ENCODE data around the gene RAB9B. TPM values are rescaled to one million over a fixed set of nuclear protein-coding genes. Genes with fewer than 3 reads are reported as not detected.

Gene RAB9B
- polyA plus RNA-seq, 1 donor: 3.2 TPM

DNA sequence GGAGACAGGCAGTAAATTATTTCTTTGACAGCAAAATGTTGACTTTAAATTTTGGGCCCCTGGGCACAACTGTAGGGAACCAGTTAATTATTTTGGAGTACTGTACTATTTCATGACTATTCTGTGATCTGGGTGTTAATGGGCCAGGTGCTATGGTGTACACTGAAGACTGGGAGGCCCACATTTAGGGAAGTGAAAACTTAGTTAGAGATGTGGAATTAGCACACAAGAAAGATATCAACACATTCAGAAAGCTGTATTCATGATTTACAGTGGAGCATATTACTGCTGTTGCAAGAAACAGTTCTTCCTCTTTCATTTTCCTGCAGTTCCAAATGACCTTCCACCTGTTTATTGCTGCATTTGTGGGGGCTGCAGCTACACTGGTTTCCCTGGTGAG lies 43.1 kb downstream of the RAB9B start:
- Histone ChIP-seq H3K9me3 (ENCODE audit: control insufficient read depth, low read depth, low read length) (no peaks in the 10 kb centered on the region), H3K4me1 (ENCODE audit: control insufficient read depth, insufficient read depth, low read length) (no peaks in the 10 kb centered on the region), H3K27me3 (ENCODE audit: control insufficient read depth, insufficient read depth, low read length) (no peaks in the 10 kb centered on the region), H3K27ac (ENCODE audit: low read length) (no peak overlapping the region), H3K36me3 (ENCODE audit: control insufficient read depth, insufficient read depth, low read length) (no peaks in the 10 kb centered on the region), H3K4me3 (ENCODE audit: low read length) (no peak overlapping the region)
- no peak for DNase-seq

GRCh38 chrX:103783971-103784370 lies 48.1 kb downstream of the RAB9B start:
- Histone ChIP-seq H3K9me3 (ENCODE audit: control insufficient read depth, low read depth, low read length) (no peaks in the 10 kb centered on the region), H3K4me3 (ENCODE audit: low read length) (no peak overlapping the region), H3K27me3 (ENCODE audit: control insufficient read depth, insufficient read depth, low read length) (no peaks in the 10 kb centered on the region), H3K36me3 (ENCODE audit: control insufficient read depth, insufficient read depth, low read length) (no peaks in the 10 kb centered on the region), H3K27ac (ENCODE audit: low read length) (no peak overlapping the region), H3K4me1 (ENCODE audit: control insufficient read depth, insufficient read depth, low read length) (no peaks in the 10 kb centered on the region)
- no CpG with 5 or more reads among the region's 2 CpGs for WGBS (ENCODE audit: insufficient coverage, low lambda C conversion rate)
- no peak for DNase-seq

DNA sequence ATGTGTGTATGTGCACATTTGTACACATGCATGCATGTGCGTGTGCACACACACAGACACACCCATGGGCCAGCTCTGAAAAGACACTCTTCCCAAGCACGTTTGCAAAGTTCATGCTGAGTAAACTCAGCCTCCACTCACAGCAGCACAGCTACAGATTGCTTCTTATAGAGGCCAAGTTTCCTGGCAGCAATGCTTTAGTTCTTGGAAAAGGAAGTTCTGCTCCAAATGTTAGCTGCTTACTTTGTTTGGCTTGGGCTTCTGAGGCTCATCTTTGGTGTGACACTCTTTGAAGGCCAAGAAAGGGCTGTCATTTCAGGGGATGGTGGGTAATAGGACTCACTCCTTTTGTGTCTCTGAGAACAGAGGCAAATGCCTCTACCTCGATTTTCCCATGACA lies 48.9 kb downstream of the RAB9B start:
- Histone ChIP-seq H3K27me3 (ENCODE audit: control insufficient read depth, insufficient read depth, low read length) (no peaks in the 10 kb centered on the region), H3K9me3 (ENCODE audit: control insufficient read depth, low read depth, low read length) (no peaks in the 10 kb centered on the region), H3K27ac (ENCODE audit: low read length) (no peak overlapping the region), H3K36me3 (ENCODE audit: control insufficient read depth, insufficient read depth, low read length) (no peaks in the 10 kb centered on the region), H3K4me3 (ENCODE audit: low read length) (no peak overlapping the region), H3K4me1 (ENCODE audit: control insufficient read depth, insufficient read depth, low read length) (no peaks in the 10 kb centered on the region)
- peak; percentile 6 to 9 for DNase-seq
- no CpG with 5 or more reads among the region's 3 CpGs for WGBS (ENCODE audit: insufficient coverage, low lambda C conversion rate)

DNA sequence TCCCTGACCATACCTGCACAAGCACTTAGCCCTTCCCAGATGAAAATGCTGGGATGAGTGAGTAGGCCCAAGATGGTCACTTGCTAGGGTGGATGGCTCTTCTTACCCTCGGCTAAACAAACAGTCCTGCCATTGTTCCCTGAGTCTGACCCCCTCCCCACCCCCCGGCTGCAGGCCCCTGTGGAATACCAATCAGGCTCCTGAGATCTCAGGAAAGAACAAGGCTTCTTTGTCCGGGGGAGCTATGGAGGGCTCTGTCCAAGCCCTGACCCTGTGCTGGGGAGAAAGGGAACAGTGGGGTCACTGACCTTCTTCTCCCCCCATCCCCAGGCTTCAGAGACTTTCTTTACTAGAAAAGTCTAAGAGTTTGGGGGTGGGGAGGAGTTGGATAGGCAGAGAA lies 49.4 kb downstream of the RAB9B start:
- DNase-seq: no peak
- no CpG with 5 or more reads among the region's 3 CpGs for WGBS (ENCODE audit: insufficient coverage, low lambda C conversion rate)
- no peak overlapping the region for H3K27ac ChIP-seq (ENCODE audit: low read length)
- H3K36me3 ChIP-seq (ENCODE audit: control insufficient read depth, insufficient read depth, low read length): no peaks in the 10 kb centered on the region
- no peaks in the 10 kb centered on the region for H3K27me3 ChIP-seq (ENCODE audit: control insufficient read depth, insufficient read depth, low read length)
- H3K9me3 ChIP-seq (ENCODE audit: control insufficient read depth, low read depth, low read length): no peaks in the 10 kb centered on the region
- no peak overlapping the region for H3K4me3 ChIP-seq (ENCODE audit: low read length)
- H3K4me1 ChIP-seq (ENCODE audit: control insufficient read depth, insufficient read depth, low read length): no peaks in the 10 kb centered on the region

- Histone ChIP-seq H3K4me3 (ENCODE audit: low read length) (no peak overlapping the region), H3K4me1 (ENCODE audit: control insufficient read depth, insufficient read depth, low read length) (no peaks in the 10 kb centered on the region)
- no CpG with 5 or more reads among the region's 1 CpG for WGBS (ENCODE audit: insufficient coverage, low lambda C conversion rate)
Measured at GRCh38 chrX:103781706-103782105, 50.4 kb downstream of the RAB9B start.

GRCh38 chrX:103781062-103781402 lies 51.0 kb downstream of the RAB9B start:
- Histone ChIP-seq H3K4me1 (ENCODE audit: control insufficient read depth, insufficient read depth, low read length) (no peaks in the 10 kb centered on the region), H3K27ac (ENCODE audit: low read length) (no peak overlapping the region), H3K27me3 (ENCODE audit: control insufficient read depth, insufficient read depth, low read length) (no peaks in the 10 kb centered on the region), H3K9me3 (ENCODE audit: control insufficient read depth, low read depth, low read length) (no peaks in the 10 kb centered on the region), H3K36me3 (ENCODE audit: control insufficient read depth, insufficient read depth, low read length) (no peaks in the 10 kb centered on the region), H3K4me3 (ENCODE audit: low read length) (no peak overlapping the region)
- WGBS (ENCODE audit: insufficient coverage, low lambda C conversion rate): no CpG with 5 or more reads among the region's 4 CpGs
- DNase-seq: no peak

More at GRCh38 chrX:103781706-103782105, 50.4 kb downstream of the RAB9B start:
- Histone ChIP-seq H3K9me3 (ENCODE audit: control insufficient read depth, low read depth, low read length) (no peaks in the 10 kb centered on the region), H3K27ac (ENCODE audit: low read length) (no peak overlapping the region), H3K27me3 (ENCODE audit: control insufficient read depth, insufficient read depth, low read length) (no peaks in the 10 kb centered on the region), H3K36me3 (ENCODE audit: control insufficient read depth, insufficient read depth, low read length) (no peaks in the 10 kb centered on the region)
- DNase-seq: no peak

DNA sequence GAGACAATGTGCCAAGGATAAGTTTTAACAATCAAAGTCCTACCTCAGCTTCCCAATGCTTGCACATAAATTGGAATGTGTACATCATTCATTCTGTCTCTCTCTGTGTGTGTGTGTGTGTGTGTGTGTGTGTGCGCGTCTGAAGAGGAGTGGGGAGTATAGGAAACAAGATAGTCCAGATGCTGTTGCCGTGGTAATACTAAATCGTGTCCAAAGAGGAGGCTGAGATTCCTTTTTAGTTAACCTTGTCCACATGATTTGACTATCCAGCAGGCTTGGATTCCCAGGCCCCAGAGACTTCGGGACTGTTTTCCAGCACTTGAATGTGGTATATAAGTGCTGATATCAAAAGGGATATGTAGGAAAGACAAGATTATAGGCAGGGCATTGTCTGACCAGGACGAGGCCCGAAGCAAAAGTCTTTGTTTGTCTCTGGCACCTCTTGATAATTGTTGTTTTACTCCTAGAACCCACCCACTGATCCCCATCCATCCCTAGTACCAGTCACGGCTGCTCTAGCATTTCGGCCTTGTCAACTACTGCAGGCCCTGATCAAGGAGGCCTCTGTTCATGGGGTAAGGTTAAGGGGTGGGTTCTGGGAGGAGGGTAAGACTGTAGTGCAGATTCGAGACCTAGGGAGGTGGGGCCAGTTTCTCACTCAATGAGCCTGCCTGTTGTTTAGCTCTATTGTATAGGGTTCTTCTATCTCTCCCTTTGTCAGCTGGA lies 51.6 kb downstream of the RAB9B start:
- Histone ChIP-seq H3K4me1 (ENCODE audit: control insufficient read depth, insufficient read depth, low read length) (no peaks in the 10 kb centered on the region), H3K27me3 (ENCODE audit: control insufficient read depth, insufficient read depth, low read length) (no peaks in the 10 kb centered on the region), H3K27ac (ENCODE audit: low read length) (no peak overlapping the region), H3K4me3 (ENCODE audit: low read length) (no peak overlapping the region), H3K9me3 (ENCODE audit: control insufficient read depth, low read depth, low read length) (no peaks in the 10 kb centered on the region), H3K36me3 (ENCODE audit: control insufficient read depth, insufficient read depth, low read length) (no peaks in the 10 kb centered on the region)
- DNase-seq: no peak
- WGBS (ENCODE audit: insufficient coverage, low lambda C conversion rate): no CpG with 5 or more reads among the region's 10 CpGs

DNA sequence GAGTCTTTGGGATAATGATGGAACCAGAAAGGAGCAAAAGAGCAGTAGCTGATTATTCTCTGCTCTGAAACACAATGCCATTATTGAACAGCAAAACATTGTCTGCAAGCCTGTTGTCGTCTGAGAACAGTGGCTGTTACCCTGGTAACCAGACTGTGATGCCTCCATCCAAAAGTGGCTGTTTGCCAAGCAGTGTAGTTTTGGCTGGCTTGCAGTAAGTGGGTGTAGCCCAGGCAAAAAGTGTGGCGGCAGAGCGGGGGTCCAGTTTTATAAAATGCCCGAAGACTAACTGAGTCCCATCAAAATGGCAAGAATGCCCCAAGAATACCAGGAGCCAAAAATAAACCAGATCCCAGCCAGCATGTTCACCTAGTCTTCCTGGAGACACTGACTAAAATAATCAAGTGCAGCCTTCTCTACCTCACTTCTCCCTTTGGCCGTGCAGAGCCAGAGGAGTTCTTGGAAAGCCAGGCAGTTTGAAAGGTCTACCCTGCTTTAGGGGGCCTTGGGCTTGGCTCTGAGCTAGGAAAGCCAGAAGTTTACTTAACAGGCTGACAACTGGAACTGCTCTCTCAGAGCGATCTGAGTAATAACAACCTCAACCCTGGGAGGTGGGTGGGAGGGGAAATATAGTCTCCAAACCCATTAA lies 52.8 kb downstream of the RAB9B start:
- no peak for DNase-seq
- no peak overlapping the region for H3K27ac ChIP-seq (ENCODE audit: low read length)
- no CpG with 5 or more reads among the region's 6 CpGs for WGBS (ENCODE audit: insufficient coverage, low lambda C conversion rate)
- H3K9me3 ChIP-seq (ENCODE audit: control insufficient read depth, low read depth, low read length): no peaks in the 10 kb centered on the region
- H3K4me3 ChIP-seq (ENCODE audit: low read length): no peak overlapping the region
- H3K4me1 ChIP-seq (ENCODE audit: control insufficient read depth, insufficient read depth, low read length): no peaks in the 10 kb centered on the region
- H3K36me3 ChIP-seq (ENCODE audit: control insufficient read depth, insufficient read depth, low read length): no peaks in the 10 kb centered on the region
- no peaks in the 10 kb centered on the region for H3K27me3 ChIP-seq (ENCODE audit: control insufficient read depth, insufficient read depth, low read length)

- DNase-seq: no peak
- Histone ChIP-seq H3K36me3 (ENCODE audit: control insufficient read depth, insufficient read depth, low read length) (no peaks in the 10 kb centered on the region), H3K4me1 (ENCODE audit: control insufficient read depth, insufficient read depth, low read length) (no peaks in the 10 kb centered on the region), H3K27me3 (ENCODE audit: control insufficient read depth, insufficient read depth, low read length) (no peaks in the 10 kb centered on the region), H3K9me3 (ENCODE audit: control insufficient read depth, low read depth, low read length) (no peaks in the 10 kb centered on the region), H3K27ac (ENCODE audit: low read length) (no peak within 1 kb of the TSS), H3K4me3 (ENCODE audit: low read length) (no peak within 1 kb of the TSS)
- WGBS (ENCODE audit: insufficient coverage, low lambda C conversion rate): no CpG with 5 or more reads among the region's 2 CpGs
Measured at GRCh38 chrX:103776546-103776945, 55.5 kb downstream of the RAB9B start, which contains the start of gene PLP1. PLP1 (plus strand) TSS chrX:103776840; CDS start chrX:103776996, 156 bp downstream.

GRCh38 chrX:103774070-103774642 lies 57.9 kb downstream of the RAB9B start:
- WGBS (ENCODE audit: insufficient coverage, low lambda C conversion rate): no CpG with 5 or more reads among the region's 6 CpGs
- H3K4me1 ChIP-seq (ENCODE audit: control insufficient read depth, insufficient read depth, low read length): no peaks in the 10 kb centered on the region
- DNase-seq: no peak
- no peaks in the 10 kb centered on the region for H3K27me3 ChIP-seq (ENCODE audit: control insufficient read depth, insufficient read depth, low read length)
- no peak overlapping the region for H3K4me3 ChIP-seq (ENCODE audit: low read length)
- H3K27ac ChIP-seq (ENCODE audit: low read length): no peak overlapping the region
- H3K9me3 ChIP-seq (ENCODE audit: control insufficient read depth, low read depth, low read length): no peaks in the 10 kb centered on the region
- H3K36me3 ChIP-seq (ENCODE audit: control insufficient read depth, insufficient read depth, low read length): no peaks in the 10 kb centered on the region
